NCI-H226 (cell line): ENCODE results near the gene MAPK4.

Experiments used
- DNase-seq: peaks from one replicate; pipeline ENCODE4 v3.0.0-alpha.2; 2015

Gene MAPK4

GRCh38 chr18:50626317-50626716, 66.4 kb downstream of the MAPK4 start:
- DNase-seq, result no peak

- DNase-seq, result no peak
These were observed 68.0 kb downstream of the MAPK4 start for GRCh38 chr18:50627594-50628532.

GRCh38 chr18:50628533-50628905, 68.6 kb downstream of the MAPK4 start:
- DNase-seq, result no peak

DNA sequence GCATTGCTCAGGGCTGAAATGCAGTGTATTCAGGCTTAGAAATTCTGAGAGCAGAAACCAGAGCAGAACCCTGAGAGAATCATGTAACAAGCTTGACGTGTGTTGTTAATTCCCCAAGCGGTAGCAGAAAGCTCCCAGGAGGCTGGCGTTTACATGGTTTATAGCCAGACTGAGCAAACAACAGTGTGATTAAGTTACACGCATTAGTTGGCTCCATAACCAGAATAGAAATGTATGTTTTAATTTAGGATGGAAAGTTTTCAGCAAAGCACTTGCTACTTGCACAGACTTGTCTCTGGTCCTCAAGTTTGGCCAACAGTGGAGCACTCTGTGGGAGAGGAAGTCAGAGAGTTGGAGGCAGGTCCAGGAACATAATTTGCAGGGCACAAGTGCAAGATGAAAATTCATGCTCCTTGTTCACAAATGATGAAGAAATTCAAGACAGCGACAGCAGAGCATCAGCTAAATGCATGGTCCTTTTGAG, 69.3 kb downstream of the MAPK4 start:
- no peak for DNase-seq

- no peak for DNase-seq
These were observed 71.0 kb downstream of the MAPK4 start for GRCh38 chr18:50630895-50631294.

- no peak for DNase-seq
These were observed 73.1 kb downstream of the MAPK4 start for GRCh38 chr18:50632895-50633515.

DNA sequence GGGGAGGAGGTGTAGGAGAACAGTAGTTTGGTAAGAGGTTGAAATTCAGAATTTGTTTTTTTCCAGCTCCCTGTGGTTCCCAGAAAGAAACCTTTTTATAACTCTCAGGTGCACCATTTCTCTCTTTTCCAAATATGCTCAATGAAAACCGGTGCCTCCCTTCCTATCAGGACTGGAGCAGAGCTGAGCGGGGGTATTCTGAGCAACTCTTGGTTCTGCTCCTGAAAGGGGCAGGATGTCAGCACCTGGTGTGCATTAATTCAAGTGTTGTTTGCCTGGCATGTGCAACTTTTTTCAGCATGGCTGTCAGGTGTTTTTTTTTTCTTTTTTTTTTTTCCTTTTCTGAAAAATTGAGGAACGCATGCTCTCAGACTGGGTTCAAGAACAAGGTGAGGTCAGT, 74.1 kb downstream of the MAPK4 start:
- no peak for DNase-seq

DNA sequence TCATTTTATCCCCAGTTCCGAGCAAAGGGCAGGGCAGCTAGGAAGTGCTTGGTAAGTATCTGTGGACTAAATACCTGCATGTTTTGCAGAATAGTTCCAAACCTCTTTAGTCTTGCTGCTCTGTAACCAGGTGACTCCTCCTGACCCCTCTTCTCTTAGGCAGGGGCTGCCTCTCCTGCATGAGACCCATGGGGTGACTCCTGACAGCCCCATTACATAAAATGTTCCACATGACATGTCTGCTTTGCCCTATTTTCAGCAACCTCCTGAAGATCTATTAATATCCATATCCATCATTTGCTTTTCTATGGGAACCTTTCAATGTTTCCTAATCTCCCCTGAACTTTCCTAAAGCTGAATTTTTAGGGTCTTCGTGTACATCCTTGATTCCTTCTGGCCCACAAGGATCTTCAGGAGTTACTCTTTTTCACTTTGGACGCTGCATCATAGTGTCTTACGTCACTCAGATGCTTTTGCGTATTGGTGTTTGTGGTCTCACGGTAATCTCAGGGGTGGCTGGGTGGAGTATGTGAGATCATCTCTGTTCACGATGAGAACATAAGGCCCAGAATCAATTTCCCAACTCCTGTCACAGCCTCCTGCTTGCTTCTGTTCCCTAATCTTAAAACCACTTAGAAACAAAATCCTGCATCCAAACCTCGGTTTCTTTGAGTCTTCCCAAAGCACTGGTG, 76.6 kb downstream of the MAPK4 start:
- DNase-seq, result no peak

DNA sequence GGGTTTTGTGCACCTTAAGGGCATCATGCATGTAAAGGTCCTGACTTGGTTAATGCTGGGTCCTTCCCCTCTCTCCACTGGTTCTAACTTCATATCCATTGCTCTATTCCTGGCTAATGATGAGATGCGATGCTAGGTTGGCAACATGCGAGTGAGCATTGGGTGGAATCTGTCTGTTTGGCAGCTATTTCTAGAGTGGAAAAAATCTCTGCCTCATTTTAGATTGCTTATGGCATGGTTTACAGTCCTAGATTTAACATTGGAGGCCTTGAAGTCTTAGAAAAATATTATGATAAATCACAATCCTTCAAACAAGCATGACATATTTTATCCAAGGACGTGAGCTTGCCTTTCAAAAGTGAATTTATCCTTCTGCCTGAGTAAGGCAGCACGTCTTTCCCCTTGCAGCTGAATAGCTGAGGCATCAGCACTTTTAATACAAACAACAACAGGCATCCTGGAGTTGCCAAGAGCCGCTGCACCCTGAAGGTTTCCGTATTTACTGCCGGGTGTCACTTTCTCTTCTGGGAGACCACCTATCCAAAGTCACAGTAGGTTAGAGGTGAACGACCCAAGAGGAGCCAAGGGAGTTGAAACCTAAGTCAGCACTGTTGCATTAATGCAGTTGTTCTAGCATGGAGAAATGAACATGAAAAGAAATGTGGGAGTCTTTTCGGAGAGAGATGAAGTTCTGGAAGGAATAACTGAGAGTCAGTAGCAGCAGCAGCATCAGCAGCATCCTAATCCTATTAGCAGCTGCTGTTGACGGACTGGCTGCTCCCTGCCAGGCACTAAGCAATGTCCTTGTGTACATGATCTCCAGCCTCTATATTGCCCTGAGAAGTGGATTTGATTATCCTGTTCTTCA, 78.4 kb downstream of the MAPK4 start:
- DNase-seq, result no peak

DNA sequence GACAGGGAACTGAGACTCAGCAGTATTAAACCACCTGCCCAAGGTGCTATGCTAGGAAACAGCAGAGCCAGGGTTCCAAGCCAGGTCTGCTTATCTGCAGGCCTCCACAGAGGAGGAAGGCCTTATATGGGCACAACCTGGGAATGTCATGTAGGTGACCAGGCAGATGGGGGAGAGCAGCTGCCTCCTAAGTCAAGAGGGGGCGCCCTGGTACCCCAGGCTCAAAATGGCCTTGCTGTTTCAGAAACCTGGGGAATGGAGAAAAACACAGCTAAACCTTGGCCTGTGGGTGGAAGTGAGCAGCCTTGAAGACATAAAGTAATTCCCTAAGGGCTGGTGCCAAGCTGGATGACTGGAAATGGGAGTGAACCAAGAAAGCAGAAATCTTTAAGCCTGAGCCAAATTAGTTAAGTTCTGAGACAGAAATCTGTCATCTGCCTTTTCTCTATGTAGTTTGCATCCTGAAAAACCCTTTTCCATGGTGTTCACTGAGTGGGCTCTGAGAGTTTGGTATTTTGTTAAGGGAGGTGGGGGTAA, 79.1 kb downstream of the MAPK4 start:
- DNase-seq, result no peak

DNA sequence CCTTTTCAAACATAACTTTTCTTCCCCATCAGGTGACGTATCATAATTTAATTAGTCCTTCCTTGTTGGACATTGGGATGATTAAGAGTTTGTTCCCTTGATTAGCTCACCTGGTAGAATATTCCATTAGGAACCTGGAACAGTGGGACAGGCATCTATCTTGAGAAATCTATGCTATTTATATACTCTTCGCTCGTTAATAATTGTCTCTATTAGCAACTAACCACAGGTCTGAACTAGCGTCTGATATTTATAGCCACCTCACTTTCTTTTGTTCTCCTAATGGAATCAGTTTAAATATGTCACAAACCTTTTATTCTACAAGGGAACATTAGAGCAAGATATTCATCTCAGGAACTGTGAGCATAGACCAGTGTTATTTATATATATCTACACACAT, 79.8 kb downstream of the MAPK4 start:
- DNase-seq, result no peak

DNA sequence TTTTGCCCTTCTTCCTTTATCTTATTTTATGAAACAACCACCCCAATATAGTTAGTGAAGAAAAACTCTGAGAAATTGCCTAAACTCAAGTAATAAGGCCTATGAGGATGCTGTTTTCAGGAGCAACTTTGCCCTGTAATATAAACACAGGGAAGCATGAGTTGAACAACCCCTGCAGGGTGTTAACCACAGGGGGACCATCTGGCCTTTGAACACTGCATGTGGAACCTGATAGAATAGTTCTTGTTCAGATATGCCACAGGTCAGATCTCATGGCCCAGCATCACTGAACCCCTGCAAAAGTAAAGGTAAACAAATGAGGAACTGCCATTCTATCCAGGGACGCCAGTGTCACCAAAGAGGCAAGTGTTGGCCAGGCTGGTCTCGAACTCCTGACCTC, 82.6 kb downstream of the MAPK4 start:
- DNase-seq, result no peak

DNA sequence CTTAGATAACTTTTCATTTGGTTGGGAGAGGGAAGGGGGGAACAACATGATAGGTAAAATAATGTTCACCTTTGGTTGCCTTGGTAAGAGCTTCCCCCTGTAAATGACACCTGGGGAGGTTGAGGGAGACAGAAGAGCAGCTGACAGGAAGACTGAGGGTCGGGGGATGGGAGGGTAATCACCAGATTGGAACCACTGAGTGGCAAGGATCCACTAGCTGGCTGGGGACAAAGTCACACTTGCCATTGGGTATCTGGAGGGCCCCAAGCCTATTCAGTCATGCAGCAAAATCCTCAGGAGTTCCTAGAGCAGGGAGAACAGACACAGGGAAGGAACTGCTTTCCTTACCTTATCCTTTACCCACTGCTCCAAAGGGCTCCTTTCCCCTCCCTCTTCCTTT, 84.3 kb downstream of the MAPK4 start:
- no peak for DNase-seq

GRCh38 chr18:50644807-50645206, 84.9 kb downstream of the MAPK4 start:
- no peak for DNase-seq

DNA sequence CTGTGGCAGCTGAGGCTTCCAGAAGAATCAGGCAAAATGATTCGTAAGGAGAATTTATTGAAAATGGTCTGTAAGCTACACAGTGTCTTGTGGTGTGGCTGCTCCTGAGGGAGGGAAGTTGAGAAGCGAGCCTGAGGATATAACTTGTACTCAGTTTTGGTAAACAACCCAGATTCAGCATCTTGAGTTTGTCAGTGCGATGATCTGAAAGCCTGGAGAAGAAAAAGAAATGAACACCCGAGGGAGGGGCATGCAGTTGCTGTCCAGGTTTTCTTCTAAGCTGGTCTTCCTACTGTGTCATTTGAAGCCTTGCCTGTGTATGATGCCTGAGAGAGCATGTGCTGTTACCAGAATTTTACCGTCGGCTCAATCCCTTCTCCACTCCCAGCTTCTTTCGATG, 87.3 kb downstream of the MAPK4 start:
- DNase-seq, result no peak

DNA sequence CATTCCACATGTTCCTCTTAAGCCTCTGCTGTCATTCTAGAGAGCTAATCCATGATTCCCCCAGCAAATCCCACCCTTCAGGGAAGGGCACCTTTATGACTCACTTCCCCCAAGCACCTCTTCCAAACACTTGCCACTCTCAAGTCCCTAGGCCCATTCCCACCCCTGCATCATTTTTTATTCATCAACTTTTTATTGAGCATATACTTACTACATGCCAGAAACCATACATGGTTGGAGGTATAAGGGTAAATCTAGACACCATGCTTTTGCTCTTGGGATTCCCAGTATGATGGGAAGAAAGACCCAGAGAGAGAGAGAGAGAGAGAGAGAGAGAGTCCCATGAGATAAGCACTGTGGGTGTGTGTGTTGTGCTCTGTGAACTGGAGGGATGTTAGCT, 87.9 kb downstream of the MAPK4 start:
- DNase-seq, result no peak

DNA sequence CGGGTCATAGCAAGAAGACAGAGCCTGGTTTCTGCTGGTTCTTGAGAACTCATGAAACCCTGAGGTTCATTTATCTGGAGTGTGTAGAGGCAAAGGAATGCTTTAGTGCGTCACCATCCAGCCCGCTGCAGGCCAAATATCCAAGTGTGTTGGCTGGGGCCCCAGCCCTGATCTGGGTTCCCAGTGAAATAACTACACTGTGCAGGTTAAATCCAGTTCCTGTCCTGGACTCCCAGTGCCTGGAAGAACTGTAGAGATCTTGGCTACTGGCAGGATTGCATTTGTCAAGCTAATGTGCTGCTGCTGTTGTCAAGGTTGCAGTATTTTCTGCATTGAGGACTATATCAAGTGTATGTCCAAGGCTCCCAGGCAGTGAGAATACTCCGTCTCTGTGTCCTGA, 89.9 kb downstream of the MAPK4 start:
- DNase-seq, result peak; percentile 75

DNA sequence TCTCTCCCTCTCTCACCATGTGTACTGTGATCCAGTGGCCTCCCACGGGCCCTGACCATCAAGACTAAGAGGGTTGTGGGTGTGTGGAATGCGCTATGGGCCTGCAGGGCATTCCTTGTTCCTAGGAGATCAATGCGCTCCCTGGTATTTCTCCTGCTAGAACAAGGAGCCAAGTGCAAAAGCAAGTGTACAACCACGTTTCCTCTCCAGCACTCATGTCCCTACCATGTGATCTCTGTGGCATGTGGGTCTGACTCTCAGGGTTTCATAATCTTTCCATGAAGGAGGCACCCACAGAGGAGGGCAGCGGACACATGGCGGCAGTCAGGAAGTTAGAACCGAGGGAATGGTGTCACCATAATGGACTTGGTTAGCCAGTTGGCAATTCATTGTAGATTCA, 91.4 kb downstream of the MAPK4 start:
- DNase-seq, result no peak

DNA sequence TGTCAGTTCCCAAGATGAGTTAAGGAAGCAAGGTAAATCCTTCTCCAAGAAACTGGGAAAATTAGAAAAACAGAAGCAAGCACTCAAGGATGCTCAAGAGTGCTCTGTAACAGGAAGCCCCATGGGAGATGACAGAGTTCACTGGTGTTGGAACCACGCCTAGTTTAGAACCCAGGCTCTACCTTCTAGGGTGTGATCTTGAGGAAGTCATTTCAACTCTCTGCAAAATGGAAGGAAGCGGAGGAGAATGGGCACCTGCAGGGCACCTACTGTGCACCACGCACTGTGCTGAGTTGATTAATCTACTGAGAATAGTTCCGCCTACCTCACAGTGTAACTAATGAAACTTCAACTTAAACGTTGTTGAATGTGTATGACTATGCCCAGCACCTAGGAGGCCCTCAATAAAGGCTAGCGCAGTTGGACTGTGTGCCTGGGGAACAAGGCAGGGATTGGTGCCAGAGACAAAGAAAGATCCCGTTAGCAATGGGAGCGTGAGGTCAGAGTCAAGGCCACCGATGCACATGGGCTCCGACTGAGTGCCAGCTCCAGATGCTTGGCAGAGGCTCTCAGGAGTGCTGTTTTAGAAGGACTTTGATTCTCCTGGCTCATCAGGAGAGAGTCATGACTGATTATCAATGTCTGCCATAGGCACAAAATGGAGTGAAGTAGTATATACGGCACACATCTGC, 93.7 kb downstream of the MAPK4 start:
- no peak for DNase-seq

- DNase-seq, result no peak
These were observed 94.3 kb downstream of the MAPK4 start for GRCh38 chr18:50654211-50654610.

DNA sequence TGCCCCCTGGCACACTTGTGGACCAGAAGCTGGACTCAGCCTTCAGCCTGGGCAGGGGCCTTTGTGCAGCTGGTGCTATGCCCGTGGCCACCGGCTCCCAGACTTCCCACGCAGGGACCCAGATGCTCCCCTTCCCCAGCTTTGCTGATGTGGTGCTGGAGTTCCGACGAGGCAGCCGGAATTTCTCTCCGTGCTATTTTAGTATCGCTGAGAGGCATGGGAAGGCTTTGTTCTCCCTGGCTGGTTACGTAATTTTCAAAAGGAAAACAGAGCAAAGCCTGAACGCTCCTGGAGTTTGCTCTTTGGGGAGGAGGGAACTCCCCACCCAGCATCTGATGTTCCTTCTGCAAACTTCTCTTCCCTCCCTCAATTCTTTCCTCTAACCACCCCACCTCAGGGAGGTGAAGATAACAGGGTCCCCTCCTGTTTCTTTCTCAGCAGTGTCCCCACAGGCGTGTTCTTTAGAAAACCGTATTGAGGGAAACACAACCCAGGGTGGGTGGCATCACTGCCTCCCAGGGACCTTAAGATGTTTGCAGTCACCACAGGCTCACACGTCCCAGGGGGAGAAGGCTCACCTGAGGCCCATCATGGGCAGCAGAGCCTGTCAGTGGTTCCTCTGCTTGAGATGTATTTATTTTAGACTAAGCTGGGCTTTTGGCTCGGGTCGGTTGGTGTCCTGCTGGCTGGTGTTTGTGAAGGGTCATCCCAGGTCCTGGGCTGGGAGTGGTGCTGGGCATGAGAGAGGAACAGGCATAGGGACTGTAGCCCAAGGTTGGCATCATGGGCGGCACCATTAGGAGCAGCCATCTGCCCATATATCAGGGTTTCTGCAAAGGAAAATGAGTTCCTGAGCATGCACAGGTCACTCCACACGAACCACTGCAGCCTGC, 95.0 kb downstream of the MAPK4 start:
- DNase-seq, result no peak
